ENCODE measurements around the gene NPAS2.

GRCh38 chr2:100802066-100802465 is 17.9 kb upstream of the NPAS2 start:
- TF ChIP-seq POLR2A (IDR thresholded peaks at IDR 0.05) (no peak), CTCF (IDR thresholded peaks at IDR 0.05) (no peak), POLR2AphosphoS5 (IDR thresholded peaks at IDR 0.05) (no peak)

Data from transverse colon (tissue), 4 donors.